ENCODE results near the gene PRKAG2. TPM values are rescaled to one million over a fixed set of nuclear protein-coding genes. Genes with fewer than 3 reads are reported as not detected.

PRKAG2 gene
- total RNA-seq, 1 donor from 2014 or later, result 35.6 TPM

- TF ChIP-seq CTCF (IDR thresholded peaks at IDR 0.05), result no peak
- no peak for ATAC-seq
- DNase-seq, result no peak
- no peak overlapping the region for H3K4me3 ChIP-seq
- H3K27me3 ChIP-seq, result no peaks in the 10 kb centered on the region
- no peak overlapping the region for H3K27ac ChIP-seq
- no peaks in the 10 kb centered on the region for H3K36me3 ChIP-seq
- H3K4me1 ChIP-seq, result peaks cover 16% of the 10 kb centered on the region
- no peaks in the 10 kb centered on the region for H3K9me3 ChIP-seq
- intact Hi-C loops (cut with DNase I), result no loop called here
Measured at GRCh38 chr7:151663382-151664100, 213.4 kb downstream of the PRKAG2 start.

GRCh38 chr7:151662251-151662826, 214.6 kb downstream of the PRKAG2 start:
- no peak for TF ChIP-seq CTCF (IDR thresholded peaks at IDR 0.05)
- Histone ChIP-seq H3K4me1 (peaks cover 16% of the 10 kb centered on the region), H3K27me3 (no peaks in the 10 kb centered on the region), H3K36me3 (no peaks in the 10 kb centered on the region), H3K9me3 (no peaks in the 10 kb centered on the region), H3K27ac (no peak overlapping the region), H3K4me3 (no peak overlapping the region)
- DNase-seq (no peak), ATAC-seq (no peak)
- intact Hi-C loops (cut with DNase I), result no loop called here

- H3K9me3 ChIP-seq, result no peaks in the 10 kb centered on the region
- peaks cover 16% of the 10 kb centered on the region for H3K4me1 ChIP-seq
- DNase-seq (no peak), ATAC-seq (peak; percentile 31)
- H3K4me3 ChIP-seq, result no peak overlapping the region
- no peaks in the 10 kb centered on the region for H3K36me3 ChIP-seq
- TF ChIP-seq CTCF (IDR thresholded peaks at IDR 0.05), result no peak
- H3K27ac ChIP-seq, result no peak overlapping the region
- H3K27me3 ChIP-seq, result no peaks in the 10 kb centered on the region
- intact Hi-C loops (cut with DNase I), result no loop called here
Measured at GRCh38 chr7:151661587-151661986, 215.3 kb downstream of the PRKAG2 start.

- intact Hi-C loops (cut with DNase I), result no loop called here
- ATAC-seq (no peak), DNase-seq (no peak)
- peaks cover 10% of the 10 kb centered on the region for H3K4me1 ChIP-seq
- no peaks in the 10 kb centered on the region for H3K27me3 ChIP-seq
- H3K9me3 ChIP-seq, result no peaks in the 10 kb centered on the region
- no peaks in the 10 kb centered on the region for H3K36me3 ChIP-seq
- H3K4me3 ChIP-seq, result no peak overlapping the region
- no peak for TF ChIP-seq CTCF (IDR thresholded peaks at IDR 0.05)
- no peak overlapping the region for H3K27ac ChIP-seq
Measured at GRCh38 chr7:151660141-151660540, 216.8 kb downstream of the PRKAG2 start.

- Histone ChIP-seq H3K27ac (no peak overlapping the region), H3K4me3 (no peak overlapping the region), H3K9me3 (no peaks in the 10 kb centered on the region), H3K4me1 (peaks cover under 1% of the 10 kb centered on the region), H3K27me3 (no peaks in the 10 kb centered on the region), H3K36me3 (no peaks in the 10 kb centered on the region)
- ATAC-seq (no peak), DNase-seq (no peak)
- intact Hi-C loops (cut with DNase I), result no loop called here
- no peak for TF ChIP-seq CTCF (IDR thresholded peaks at IDR 0.05)
Measured at GRCh38 chr7:151659219-151659618, 217.7 kb downstream of the PRKAG2 start.

Data from upper lobe of right lung (tissue), 1 donor.